GM12878 (cell line): ENCODE data around the gene COPG2. TPM values are rescaled to one million over a fixed set of nuclear protein-coding genes. Genes with fewer than 3 reads are reported as not detected.

Source experiments
- ATAC-seq: fragments of 200-7000 bp; cut with Tn5 transposase; 3 replicates; pipeline ENCODE4 v1.9.1; 2020; ENCODE audit warnings: mild to moderate bottlenecking, moderate library complexity
- BruUV-seq: library from RNA; stranded (reverse); fragments of 400-500 nt; replicated peaks from 2 replicates; lab custom pipeline; 2021; lab: Mats Ljungman, UMichigan
- CTCF ChIA-PET: fragments of 300-600 bp; sonication (Branson Sonifier 250); formaldehyde crosslinking; extraction: SDS; loops from one replicate; lab custom pipeline; 2021; ENCODE audit warnings: inconsistent platforms; lab: Yijun Ruan, JAX
- POLR2A ChIA-PET: fragments of 350-600 bp; formaldehyde crosslinking; extraction: SDS; loops from one replicate; lab custom pipeline; 2021; ENCODE audit warnings: inconsistent platforms; lab: Charles Lee
- RAD21 ChIA-PET: fragments of 300-600 bp; sonication (Branson Sonifier 250); formaldehyde crosslinking; loops from one replicate; lab custom pipeline; 2023; ENCODE audit warnings: antibody characterized with exemption; ENCODE audit not compliant: unreplicated experiment; lab: Charles Lee
- SMC1A ChIA-PET: fragments of 300-600 bp; sonication (Branson Sonifier 250); formaldehyde crosslinking; loops from one replicate; lab custom pipeline; 2023; ENCODE audit not compliant: unreplicated experiment, uncharacterized antibody; lab: Charles Lee
- DNase-seq: peaks from one replicate; pipeline ENCODE4 v3.0.0-alpha.2; 2011; ENCODE audit warnings: low read depth, low spot score
- FAIRE-seq: peaks from 3 replicates; lab custom pipeline; 2011; peaks lifted over from hg19 to GRCh38; lab: Jason Lieb, UNC
- H2AFZ ChIP-seq: 2 replicates; pipeline ENCODE4 v1.6.0; 2011; ENCODE audit warnings: low read depth, low read length, control low read depth; ENCODE audit not compliant: control insufficient read depth
- H3K27ac ChIP-seq: 2 replicates; pipeline ENCODE4 v1.5.1; 2011; ENCODE audit warnings: control low read depth; ENCODE audit not compliant: control insufficient read depth, insufficient read depth
- H3K27me3 ChIP-seq, 2 experiments: replicated peaks in 1 of 2; 2 replicates each; pipeline versions ENCODE4 v1.6.0 to v1.6.1; 2011; ENCODE audit warnings: low read length in 1 of 2; ENCODE audit not compliant: control insufficient read depth in 2 of 2, insufficient read depth in 2 of 2
- H3K36me3 ChIP-seq, 2 experiments: 2 replicates each; pipeline ENCODE4 v1.5.1; 2011; ENCODE audit warnings: low read length in 1 of 2; ENCODE audit not compliant: control insufficient read depth in 2 of 2, insufficient read depth in 2 of 2
- H3K4me1 ChIP-seq: 2 replicates; pipeline ENCODE4 v1.6.1; 2011; ENCODE audit warnings: mild to moderate bottlenecking, low read length, moderate library complexity, mixed read lengths; ENCODE audit not compliant: control insufficient read depth, insufficient read depth
- H3K4me2 ChIP-seq: 2 replicates; pipeline ENCODE4 v1.6.0; 2011; ENCODE audit warnings: control low read depth; ENCODE audit not compliant: control insufficient read depth, insufficient read depth
- H3K4me3 ChIP-seq: fragments of 200-600 bp; sonication (generic); 2 replicates; pipeline ENCODE4 v1.5.1; 2016
- H3K79me2 ChIP-seq: 2 replicates; pipeline ENCODE4 v1.6.0; 2011; ENCODE audit warnings: low read length; ENCODE audit not compliant: control insufficient read depth, insufficient read depth
- H3K9ac ChIP-seq: 2 replicates; pipeline ENCODE4 v1.8.0; 2011; ENCODE audit warnings: low read length, control low read depth, mixed read lengths; ENCODE audit not compliant: control insufficient read depth, insufficient read depth
- H3K9me3 ChIP-seq: replicated peaks from 3 replicates; pipeline ENCODE4 v1.5.1; 2011; ENCODE audit warnings: mild to moderate bottlenecking, low read length; ENCODE audit not compliant: control insufficient read depth, insufficient read depth
- H4K20me1 ChIP-seq: 2 replicates; pipeline ENCODE4 v1.6.0; 2011; ENCODE audit not compliant: control insufficient read depth, insufficient read depth
- ATF2 ChIP-seq: IDR thresholded peaks from 2 replicates; pipeline ENCODE4 v1.6.1; 2012; ENCODE audit warnings: low read length, inconsistent platforms
- BACH1 ChIP-seq: fragments of 450-650 bp; IDR thresholded peaks from 2 replicates; pipeline ENCODE4 v1.6.1; 2017; ENCODE audit warnings: mild to moderate bottlenecking, borderline replicate concordance
- BCL11A ChIP-seq: IDR thresholded peaks from 2 replicates; pipeline ENCODE4 v1.6.1; 2011; ENCODE audit warnings: low read depth, low read length
- CBX3 ChIP-seq: fragments of 200-600 bp; sonication (generic); IDR thresholded peaks from 2 replicates; pipeline ENCODE4 v1.6.1; 2016; ENCODE audit warnings: low read depth, borderline replicate concordance
- CBX5 ChIP-seq: sonication (generic); IDR thresholded peaks from 2 replicates; pipeline ENCODE4 v1.6.1; 2016; ENCODE audit warnings: low read depth, moderate library complexity, mild to moderate bottlenecking, inconsistent platforms
- CHD1 ChIP-seq: IDR thresholded peaks from 2 replicates; pipeline ENCODE4 v1.6.1; 2012; ENCODE audit warnings: low read depth, low read length, improper control_type of control experiment
- CHD4 ChIP-seq: fragments of 200-600 bp; sonication (generic); IDR thresholded peaks from 2 replicates; pipeline ENCODE4 v1.6.1; 2016; ENCODE audit warnings: mild to moderate bottlenecking
- EED ChIP-seq: sonication (generic); IDR thresholded peaks from 2 replicates; pipeline ENCODE4 v1.6.1; 2016; ENCODE audit warnings: antibody characterized with exemption, low read depth
- HSF1 ChIP-seq: fragments of 150-350 bp; IDR thresholded peaks from 2 replicates; pipeline ENCODE4 v1.6.1; 2014; ENCODE audit warnings: mild to moderate bottlenecking, low read depth, low read length
- JUND ChIP-seq: IDR thresholded peaks from 2 replicates; pipeline ENCODE4 v1.6.1; 2012; ENCODE audit warnings: low read depth, mild to moderate bottlenecking, low read length, improper control_type of control experiment, moderate library complexity
- LARP7 ChIP-seq: fragments of 450-650 bp; IDR thresholded peaks from 2 replicates; pipeline ENCODE4 v1.6.1; 2017; ENCODE audit warnings: mild to moderate bottlenecking
- MEF2A ChIP-seq: IDR thresholded peaks from 2 replicates; pipeline ENCODE4 v1.6.1; 2011; ENCODE audit warnings: low read depth, mild to moderate bottlenecking, low read length, moderate library complexity; ENCODE audit not compliant: insufficient read depth
- MLLT1 ChIP-seq: fragments of 450-650 bp; IDR thresholded peaks from 2 replicates; pipeline ENCODE4 v1.6.1; 2016; ENCODE audit warnings: mild to moderate bottlenecking
- NFIC ChIP-seq: IDR thresholded peaks from 2 replicates; pipeline ENCODE4 v1.6.1; 2012; ENCODE audit warnings: low read depth, mild to moderate bottlenecking, inconsistent platforms, low read length, moderate library complexity
- NKRF ChIP-seq: fragments of 450-650 bp; conservative IDR thresholded peaks from 2 replicates; pipeline ENCODE4 v1.6.1; 2017; ENCODE audit warnings: mild to moderate bottlenecking, moderate library complexity
- POLR2AphosphoS2 ChIP-seq: IDR thresholded peaks from 2 replicates; pipeline ENCODE4 v1.6.1; 2011; ENCODE audit warnings: low read depth, mild to moderate bottlenecking, low read length, improper control_type of control experiment, moderate library complexity
- SMAD5 ChIP-seq: IDR thresholded peaks from 2 replicates; pipeline ENCODE4 v1.6.1; 2016; ENCODE audit warnings: antibody characterized with exemption, low read depth
- SP1 ChIP-seq: IDR thresholded peaks from one replicate; pipeline ENCODE4 v1.6.1; 2011; ENCODE audit warnings: low read depth, low read length
- STAT1 ChIP-seq: fragments of 450-650 bp; conservative IDR thresholded peaks from 2 replicates; pipeline ENCODE4 v1.6.1; 2014; ENCODE audit warnings: antibody characterized with exemption, mild to moderate bottlenecking
- STAT3 ChIP-seq: IDR thresholded peaks from 2 replicates; pipeline ENCODE4 v1.6.1; 2011; ENCODE audit warnings: low read depth, low read length, improper control_type of control experiment
- TBL1XR1 ChIP-seq: IDR thresholded peaks from 2 replicates; pipeline ENCODE4 v1.6.1; 2012; ENCODE audit warnings: low read depth, low read length, improper control_type of control experiment
- in situ Hi-C: fragments of 300-500 bp; cut with MboI; formaldehyde crosslinking; loops from 9 replicates; pipeline ENCODE4 v1.14.3; 2018; ENCODE audit warnings: mixed read lengths
- intact Hi-C: fragments of 100-400 bp; cut with micrococcal nuclease; formaldehyde crosslinking; loops from one replicate; pipeline ENCODE4 v1.14.2; 2022; ENCODE audit not compliant: unreplicated experiment
- polyA plus RNA-seq, 11 experiments: library from polyadenylated mRNA; depleted of rRNA in 4 of 11; unstranded in 6 of 11; stranded (reverse) in 5 of 11; fragments of >200 nt; fragmentation: Nextera tagmentation in 4 of 11; fragmentation: Illumina TruSeq in 1 of 11; extraction: Ambion mirVana in 4 of 11; extraction: Trizol in 1 of 11; gene quantifications; 1 replicate in 1 of 11; 2 replicates in 10 of 11; pipeline versions ENCODE4 v1.2.1 to v1.2.3, GENCODE V29; 2011 to 2016; ENCODE audit warnings: inconsistent platforms in 2 of 11, missing spikeins in 2 of 11, low read depth in 1 of 11
- total RNA-seq, 4 experiments: library from RNA; depleted of rRNA in 3 of 4; stranded (reverse); fragments of >200 nt in 3 of 4; fragmentation: Illumina TruSeq in 1 of 4; extraction: Trizol in 1 of 4; gene quantifications; 2 replicates each; pipeline versions ENCODE4 v1.2.1 to v1.2.3, GENCODE V29; 2013 to 2021

The COPG2 gene
- total and polyA plus RNA-seq, 10 of the 15 experiments (the other 5 are each of a cell fraction or from before 2014, with no cell fraction given) = 3.4 to 37.8 (median 16.7) TPM

GRCh38 chr7:130639388-130639787 is 29.2 kb downstream of the COPG2 start (continued):
- TF ChIP-seq ATF2 (no peak), TBL1XR1 (no peak), JUND (no peak), SMAD5 (no peak), STAT1 (no peak), HSF1 (no peak), EED (no peak), NFIC (no peak), SP1 (no peak)
- TF ChIP-seq, all 136 proteins: peak for 0

GRCh38 chr7:130632111-130632510 is 36.4 kb downstream of the COPG2 start:
- no peak overlapping the region for H2AFZ ChIP-seq
- no TSS peak for BruUV-seq
- ChIA-PET POLR2A (no interaction called here), SMC1A (no interaction called here)
- no peak for FAIRE-seq
- in situ Hi-C loops = no loop called here
- TF ChIP-seq NKRF = no peak
- TF ChIP-seq MLLT1 = no peak
- no peak for TF ChIP-seq MEF2A
- TF ChIP-seq CBX3 = no peak
- TF ChIP-seq BCL11A = no peak
- no peak for TF ChIP-seq CHD1
- TF ChIP-seq CBX5 = no peak
- TF ChIP-seq LARP7 = no peak
- no peak for TF ChIP-seq POLR2AphosphoS2
- TF ChIP-seq CHD4 = no peak
- TF ChIP-seq BACH1 = no peak
- no peak for TF ChIP-seq STAT3
- TF ChIP-seq, all 136 proteins: peak for 0
- Histone ChIP-seq H3K9me3 (no peaks in the 10 kb centered on the region; the same call in 1 of the 3 replicates), H3K79me2 (no peaks in the 10 kb centered on the region), H4K20me1 (no peaks in the 10 kb centered on the region), H3K27ac (no peak overlapping the region), H3K4me2 (no peak overlapping the region), H3K36me3 (no peaks in the 10 kb centered on the region), H3K27me3 (no peaks in the 10 kb centered on the region), H3K9ac (no peak overlapping the region), H3K4me3 (no peak overlapping the region), H3K4me1 (no peaks in the 10 kb centered on the region)
- no peak for DNase-seq
- ATAC-seq = no peak
- CTCF ChIA-PET = no interaction called here
- RAD21 ChIA-PET = no interaction called here
- intact Hi-C loops = no loop called here
